ENCODE results near the gene RFLNA.

DNA sequence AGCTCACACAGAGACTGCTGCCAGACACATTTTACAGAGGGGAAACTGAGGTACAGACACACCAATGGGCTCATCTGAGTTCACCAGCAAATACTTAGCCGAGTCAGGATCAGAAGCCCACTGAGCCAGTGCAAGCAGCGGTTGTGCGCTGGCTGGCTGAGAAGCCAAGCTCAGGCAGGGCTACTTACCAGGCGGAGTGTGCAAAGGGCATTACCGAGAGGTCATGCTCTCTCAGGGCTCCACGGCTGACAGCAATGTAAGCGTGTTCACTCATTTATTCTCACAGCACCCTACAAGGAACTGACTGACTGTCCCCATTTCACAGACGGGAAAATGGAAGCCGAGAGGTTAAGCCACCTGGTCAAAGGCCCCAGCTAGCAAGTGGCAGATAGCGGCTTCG is 63.7 kb downstream of the RFLNA start:
- TF ChIP-seq, protein P1, sequence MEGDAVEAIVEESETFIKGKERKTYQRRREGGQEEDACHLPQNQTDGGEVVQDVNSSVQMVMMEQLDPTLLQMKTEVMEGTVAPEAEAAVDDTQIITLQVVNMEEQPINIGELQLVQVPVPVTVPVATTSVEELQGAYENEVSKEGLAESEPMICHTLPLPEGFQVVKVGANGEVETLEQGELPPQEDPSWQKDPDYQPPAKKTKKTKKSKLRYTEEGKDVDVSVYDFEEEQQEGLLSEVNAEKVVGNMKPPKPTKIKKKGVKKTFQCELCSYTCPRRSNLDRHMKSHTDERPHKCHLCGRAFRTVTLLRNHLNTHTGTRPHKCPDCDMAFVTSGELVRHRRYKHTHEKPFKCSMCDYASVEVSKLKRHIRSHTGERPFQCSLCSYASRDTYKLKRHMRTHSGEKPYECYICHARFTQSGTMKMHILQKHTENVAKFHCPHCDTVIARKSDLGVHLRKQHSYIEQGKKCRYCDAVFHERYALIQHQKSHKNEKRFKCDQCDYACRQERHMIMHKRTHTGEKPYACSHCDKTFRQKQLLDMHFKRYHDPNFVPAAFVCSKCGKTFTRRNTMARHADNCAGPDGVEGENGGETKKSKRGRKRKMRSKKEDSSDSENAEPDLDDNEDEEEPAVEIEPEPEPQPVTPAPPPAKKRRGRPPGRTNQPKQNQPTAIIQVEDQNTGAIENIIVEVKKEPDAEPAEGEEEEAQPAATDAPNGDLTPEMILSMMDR (conservative IDR thresholded peaks at IDR 0.05; ENCODE audit: low read depth, low read length): no peak
- no peak for TF ChIP-seq EZH2 (IDR thresholded peaks at IDR 0.05; ENCODE audit: borderline replicate concordance, low read depth, low read length, poor library complexity, severe bottlenecking)

All from A673 (cell line).